Measurements from ENCODE around the gene SYNGR2.

DNA sequence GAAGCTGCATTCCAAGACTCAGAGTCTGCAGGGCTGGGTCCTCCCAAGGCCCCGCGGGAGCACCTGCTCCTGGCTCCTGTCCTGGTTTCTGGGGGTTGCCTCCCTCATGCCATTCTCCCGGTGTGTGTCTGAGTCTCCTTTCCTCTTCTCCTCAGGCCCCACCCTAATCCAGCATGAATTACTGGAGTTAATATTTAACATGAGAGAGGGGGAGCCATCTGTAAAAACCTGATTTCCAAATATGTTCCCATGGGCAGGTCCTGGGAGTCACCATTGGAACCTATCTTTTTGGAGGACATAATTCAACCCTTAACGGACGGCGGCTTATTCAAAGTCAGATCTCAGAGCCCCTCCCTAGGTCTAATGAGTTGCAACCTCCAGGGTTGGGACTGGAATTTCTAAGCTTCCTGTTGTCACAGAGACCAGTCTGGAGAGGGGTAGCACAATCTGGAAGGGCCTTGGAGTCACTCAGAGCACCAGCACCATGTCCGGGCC, 16.8 kb upstream of the SYNGR2 start:
- TF ChIP-seq POLR2A (IDR thresholded peaks at IDR 0.05; ENCODE audit: low read length) (no peak), GATA1 (IDR thresholded peaks at IDR 0.05; ENCODE audit: low read depth, low read length) (no peak)
